HT1080 (cell line): ENCODE data around the gene SRC. TPM values are rescaled to one million over a fixed set of nuclear protein-coding genes. Genes with fewer than 3 reads are reported as not detected.
"Not testable (repeated sequence)": the region's sequence is repeated elsewhere in the genome, so short reads cannot be mapped to it uniquely, and the experiment has no call there.

ENCODE experiments used
- DNase-seq: peaks from one replicate; pipeline ENCODE4 v3.0.0-alpha.2; 2015; ENCODE audit warnings: low read depth
- total RNA-seq: library from RNA; depleted of rRNA; stranded (reverse); fragments of >200 nt; shearing (Covaris generic); gene quantifications from 2 replicates; pipeline ENCODE4 v1.2.3, GENCODE V29; 2014

The SRC gene
- total RNA-seq, 1 experiment from 2014 or later, result 13.9 TPM

- no peak for DNase-seq
These were observed 10.1 kb upstream of the SRC start for GRCh38 chr20:37335642-37336368.

- no peak for DNase-seq
These were observed 9.4 kb upstream of the SRC start for GRCh38 chr20:37336369-37337207.

- DNase-seq, result no peak
These were observed 8.5 kb upstream of the SRC start for GRCh38 chr20:37337208-37337991.

- DNase-seq, result not testable (repeated sequence)
These were observed 7.6 kb upstream of the SRC start for GRCh38 chr20:37338380-37338779.

- no peak for DNase-seq
These were observed 6.7 kb upstream of the SRC start for GRCh38 chr20:37339208-37339607.

GRCh38 chr20:37339764-37340109 is 6.2 kb upstream of the SRC start:
- DNase-seq, result not testable (repeated sequence)

GRCh38 chr20:37340998-37341397 is 4.9 kb upstream of the SRC start:
- no peak for DNase-seq

- DNase-seq, result no peak
These were observed 4.3 kb upstream of the SRC start for GRCh38 chr20:37341632-37342031.

- no peak for DNase-seq
These were observed 3.4 kb upstream of the SRC start for GRCh38 chr20:37342231-37343177.

GRCh38 chr20:37343212-37343993 is 2.5 kb upstream of the SRC start:
- DNase-seq, result no peak

GRCh38 chr20:37343994-37344355 is 2.0 kb upstream of the SRC start:
- no peak for DNase-seq

GRCh38 chr20:37344506-37345338 is 1.2 kb upstream of the SRC start:
- no peak for DNase-seq

- DNase-seq, result no peak
These were observed 245 bp downstream of the SRC start for GRCh38 chr20:37346236-37346534.

- no peak for DNase-seq
These were observed 801 bp downstream of the SRC start for GRCh38 chr20:37346535-37347346.

- no peak for DNase-seq
These were observed 1.4 kb downstream of the SRC start for GRCh38 chr20:37347347-37347823.

GRCh38 chr20:37347891-37348791 is 2.2 kb downstream of the SRC start:
- DNase-seq, result no peak

- no peak for DNase-seq
These were observed 3.0 kb downstream of the SRC start for GRCh38 chr20:37348792-37349516.
